ENCODE data around the gene GTF3C4. TPM values are rescaled to one million over a fixed set of nuclear protein-coding genes. Genes with fewer than 3 reads are reported as not detected.

Gene GTF3C4
- total and polyA plus RNA-seq, 10 of the 15 experiments (the other 5 are each of a cell fraction or from before 2014, with no cell fraction given) = 3.2 to 18.9 (median 8.2) TPM

DNA sequence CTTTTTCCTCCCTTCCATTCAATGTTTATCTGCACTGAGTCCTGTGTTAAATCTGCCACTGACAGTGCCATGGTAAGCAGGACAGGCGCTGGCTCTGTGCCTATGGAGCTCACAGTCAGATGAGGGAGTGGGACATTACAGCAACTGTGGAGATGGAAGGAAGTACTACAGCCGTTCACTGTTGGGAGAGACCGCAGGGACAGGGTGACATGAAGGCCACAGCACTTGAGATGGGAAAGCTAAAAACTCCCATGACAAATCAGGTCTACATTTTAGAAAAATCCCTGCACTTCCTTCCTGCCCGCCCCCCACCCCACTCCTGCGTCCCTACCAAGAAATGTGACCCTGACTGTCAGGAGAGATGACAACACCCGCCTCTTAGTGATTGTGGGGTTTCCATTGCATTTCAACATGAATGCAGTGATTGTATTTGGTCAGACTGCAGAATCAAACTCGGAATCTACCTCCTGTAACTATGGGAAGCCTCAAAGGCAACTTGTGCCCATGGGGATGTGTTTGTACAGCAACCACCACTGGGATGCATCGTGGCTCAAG lies 56.4 kb downstream of the GTF3C4 start (continued):
- TF ChIP-seq, protein P1, sequence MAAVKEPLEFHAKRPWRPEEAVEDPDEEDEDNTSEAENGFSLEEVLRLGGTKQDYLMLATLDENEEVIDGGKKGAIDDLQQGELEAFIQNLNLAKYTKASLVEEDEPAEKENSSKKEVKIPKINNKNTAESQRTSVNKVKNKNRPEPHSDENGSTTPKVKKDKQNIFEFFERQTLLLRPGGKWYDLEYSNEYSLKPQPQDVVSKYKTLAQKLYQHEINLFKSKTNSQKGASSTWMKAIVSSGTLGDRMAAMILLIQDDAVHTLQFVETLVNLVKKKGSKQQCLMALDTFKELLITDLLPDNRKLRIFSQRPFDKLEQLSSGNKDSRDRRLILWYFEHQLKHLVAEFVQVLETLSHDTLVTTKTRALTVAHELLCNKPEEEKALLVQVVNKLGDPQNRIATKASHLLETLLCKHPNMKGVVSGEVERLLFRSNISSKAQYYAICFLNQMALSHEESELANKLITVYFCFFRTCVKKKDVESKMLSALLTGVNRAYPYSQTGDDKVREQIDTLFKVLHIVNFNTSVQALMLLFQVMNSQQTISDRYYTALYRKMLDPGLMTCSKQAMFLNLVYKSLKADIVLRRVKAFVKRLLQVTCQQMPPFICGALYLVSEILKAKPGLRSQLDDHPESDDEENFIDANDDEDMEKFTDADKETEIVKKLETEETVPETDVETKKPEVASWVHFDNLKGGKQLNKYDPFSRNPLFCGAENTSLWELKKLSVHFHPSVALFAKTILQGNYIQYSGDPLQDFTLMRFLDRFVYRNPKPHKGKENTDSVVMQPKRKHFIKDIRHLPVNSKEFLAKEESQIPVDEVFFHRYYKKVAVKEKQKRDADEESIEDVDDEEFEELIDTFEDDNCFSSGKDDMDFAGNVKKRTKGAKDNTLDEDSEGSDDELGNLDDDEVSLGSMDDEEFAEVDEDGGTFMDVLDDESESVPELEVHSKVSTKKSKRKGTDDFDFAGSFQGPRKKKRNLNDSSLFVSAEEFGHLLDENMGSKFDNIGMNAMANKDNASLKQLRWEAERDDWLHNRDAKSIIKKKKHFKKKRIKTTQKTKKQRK (IDR thresholded peaks at IDR 0.05; ENCODE audit: low read depth, low read length) = no peak
- no peak for TF ChIP-seq SIX5 (IDR thresholded peaks at IDR 0.05; ENCODE audit: low read depth, low read length, severe bottlenecking)
- no peak for TF ChIP-seq MYB (IDR thresholded peaks at IDR 0.05; ENCODE audit: borderline replicate concordance, low read depth, low read length)
- no peak for TF ChIP-seq BRCA1 (IDR thresholded peaks at IDR 0.05; ENCODE audit: low read depth, low read length)
- no peak for TF ChIP-seq EZH2 (IDR thresholded peaks at IDR 0.05; ENCODE audit: borderline replicate concordance, control insufficient read depth, low read depth, low read length)
- TF ChIP-seq CREB1 (IDR thresholded peaks at IDR 0.05; ENCODE audit: low read depth) = no peak

DNA sequence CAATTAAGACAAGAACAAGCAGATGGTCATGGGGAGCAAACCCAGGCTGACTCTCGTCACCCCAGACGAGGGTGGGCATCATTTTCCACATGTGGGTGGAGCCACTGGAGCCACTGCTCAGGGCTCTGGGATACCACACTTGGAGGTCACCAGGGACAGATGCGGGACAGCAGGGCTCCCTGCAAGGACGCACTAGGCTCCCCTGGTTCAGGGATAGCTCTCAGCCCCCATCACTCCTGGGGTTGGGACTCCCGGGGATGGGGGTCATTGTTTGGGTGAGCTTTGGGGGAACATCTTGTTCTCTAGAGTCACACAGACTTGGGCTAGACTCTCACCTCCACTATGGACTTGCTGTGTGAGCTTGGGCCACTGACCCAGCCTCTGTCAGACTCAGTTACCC lies 57.8 kb downstream of the GTF3C4 start:
- ChIA-PET SMC1A (ENCODE audit: uncharacterized antibody, unreplicated experiment) (no interaction called here), RAD21 (ENCODE audit: unreplicated experiment) (no interaction called here), POLR2A (no interaction called here), CTCF (no interaction called here)
- BruUV-seq (replicated peaks) = no TSS peak
- WGBS (ENCODE audit: insufficient coverage, insufficient replicate concordance, low lambda C conversion rate, missing lambda C conversion rate) = 47% methylated on average over 5 of the region's 5 CpGs
- Histone ChIP-seq H3K27ac (ENCODE audit: control insufficient read depth, insufficient read depth) (no peak overlapping the region), H3K9ac (ENCODE audit: control insufficient read depth, insufficient read depth, low read length) (no peak overlapping the region), H3K9me3 (replicated peaks; ENCODE audit: control insufficient read depth, insufficient read depth, low read length) (no peaks in the 10 kb centered on the region), H3K36me3 (ENCODE audit: control insufficient read depth in 2 of 2, insufficient read depth in 2 of 2, low read length in 1 of 2) (no peaks in the 10 kb centered on the region), H3K4me2 (ENCODE audit: control insufficient read depth, insufficient read depth) (no peak overlapping the region), H3K79me2 (ENCODE audit: control insufficient read depth, insufficient read depth, low read length) (no peaks in the 10 kb centered on the region), H3K4me3 (no peak overlapping the region), H3K4me1 (ENCODE audit: control insufficient read depth, insufficient read depth, low read length) (no peaks in the 10 kb centered on the region), H2AFZ (ENCODE audit: control insufficient read depth, low read depth, low read length) (no peak overlapping the region), H3K27me3 (replicated peaks in 1 of 2; ENCODE audit: control insufficient read depth in 2 of 2, insufficient read depth in 2 of 2, low read length in 1 of 2) (peaks cover 0 to 4% of the 10 kb centered on the region in 2 experiments; a peak in 1 of 4 replicates), H4K20me1 (ENCODE audit: control insufficient read depth, insufficient read depth) (no peaks in the 10 kb centered on the region)
- DNase-seq (ENCODE audit: low read depth, low spot score) (no peak), FAIRE-seq (no peak), ATAC-seq (no peak)
- in situ Hi-C loops (cut with MboI) (no loop called here), intact Hi-C loops (cut with micrococcal nuclease; ENCODE audit: unreplicated experiment) (no loop called here)
- TF ChIP-seq, protein P2, sequence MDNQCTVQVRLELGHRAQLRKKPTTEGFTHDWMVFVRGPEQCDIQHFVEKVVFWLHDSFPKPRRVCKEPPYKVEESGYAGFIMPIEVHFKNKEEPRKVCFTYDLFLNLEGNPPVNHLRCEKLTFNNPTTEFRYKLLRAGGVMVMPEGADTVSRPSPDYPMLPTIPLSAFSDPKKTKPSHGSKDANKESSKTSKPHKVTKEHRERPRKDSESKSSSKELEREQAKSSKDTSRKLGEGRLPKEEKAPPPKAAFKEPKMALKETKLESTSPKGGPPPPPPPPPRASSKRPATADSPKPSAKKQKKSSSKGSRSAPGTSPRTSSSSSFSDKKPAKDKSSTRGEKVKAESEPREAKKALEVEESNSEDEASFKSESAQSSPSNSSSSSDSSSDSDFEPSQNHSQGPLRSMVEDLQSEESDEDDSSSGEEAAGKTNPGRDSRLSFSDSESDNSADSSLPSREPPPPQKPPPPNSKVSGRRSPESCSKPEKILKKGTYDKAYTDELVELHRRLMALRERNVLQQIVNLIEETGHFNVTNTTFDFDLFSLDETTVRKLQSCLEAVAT (IDR thresholded peaks at IDR 0.05) = no peak
- no peak for TF ChIP-seq SMC3 (IDR thresholded peaks at IDR 0.05; ENCODE audit: borderline replicate concordance, low read length)
- no peak for TF ChIP-seq BCL11A (IDR thresholded peaks at IDR 0.05; ENCODE audit: low read depth, low read length)
- no peak for TF ChIP-seq FOS (IDR thresholded peaks at IDR 0.05; ENCODE audit: borderline replicate concordance, extremely low read depth, insufficient read length)
- no peak for TF ChIP-seq RAD51 (IDR thresholded peaks at IDR 0.05)
- no peak for TF ChIP-seq EZH2 (IDR thresholded peaks at IDR 0.05; ENCODE audit: borderline replicate concordance, control insufficient read depth, low read depth, low read length)
